HEK293 (cell line): ENCODE results near the gene PCBP4.

Experiments
- CTCF ChIA-PET: fragments of 350-600 bp; formaldehyde crosslinking; extraction: SDS; loops from one replicate; lab custom pipeline; 2021; ENCODE audit warnings: antibody characterized with exemption; lab: Yijun Ruan, JAX
- POLR2A ChIA-PET: fragments of 300-600 bp; formaldehyde crosslinking; extraction: SDS; loops from one replicate; lab custom pipeline; 2020; ENCODE audit warnings: antibody characterized with exemption, inconsistent platforms; lab: Yijun Ruan, JAX
- H3K27ac ChIP-seq: fragments of 200-500 bp; sonication (Bioruptor generic); 2 replicates; pipeline ENCODE4 v1.5.1; 2014; ENCODE audit warnings: low read depth, low read length, control low read depth, inconsistent platforms; ENCODE audit errors: extremely low read depth
- H3K36me3 ChIP-seq, 2 experiments: fragments of 200-500 bp in 1 of 2; sonication (Bioruptor generic) in 1 of 2; 1 replicate in 1 of 2; 2 replicates in 1 of 2; pipeline ENCODE4 v1.5.1; 2014 to 2017; ENCODE audit warnings: inconsistent platforms in 2 of 2, low read length in 2 of 2; ENCODE audit not compliant: control insufficient read depth in 2 of 2, insufficient read depth in 1 of 2
- H3K4me1 ChIP-seq: fragments of 200-500 bp; sonication (Bioruptor generic); 2 replicates; pipeline ENCODE4 v1.5.1; 2014; ENCODE audit warnings: mild to moderate bottlenecking, low read length, inconsistent platforms; ENCODE audit not compliant: control insufficient read depth, insufficient read depth
- H3K4me3 ChIP-seq: 2 replicates; pipeline ENCODE4 v1.5.1; 2011; ENCODE audit warnings: low read depth, mild to moderate bottlenecking, control low read depth, low read length, moderate library complexity
- H3K9me3 ChIP-seq: fragments of 200-500 bp; sonication (Bioruptor generic); 2 replicates; pipeline ENCODE4 v1.5.1; 2014; ENCODE audit warnings: low read depth, low read length, inconsistent platforms; ENCODE audit not compliant: control insufficient read depth, insufficient read depth
- GLI2 ChIP-seq: fragments of 450-650 bp; formaldehyde crosslinking; IDR thresholded peaks from 2 replicates; pipeline ENCODE4; 2017; ENCODE audit warnings: missing biosample characterization, missing genetic modification characterization, low read depth, borderline replicate concordance
- GLIS1 ChIP-seq: fragments of 450-650 bp; formaldehyde crosslinking; IDR thresholded peaks from 2 replicates; pipeline ENCODE4 v1.5.1; 2016; ENCODE audit warnings: missing biosample characterization, missing genetic modification characterization
- OSR2 ChIP-seq: fragments of 450-650 bp; formaldehyde crosslinking; IDR thresholded peaks from 2 replicates; pipeline ENCODE4 v1.5.1; 2016; ENCODE audit warnings: missing biosample characterization, missing genetic modification characterization
- PRDM1 ChIP-seq: fragments of 450-650 bp; formaldehyde crosslinking; IDR thresholded peaks from 2 replicates; pipeline ENCODE4; 2016; ENCODE audit warnings: missing biosample characterization, missing genetic modification characterization
- SP7 ChIP-seq: fragments of 450-650 bp; formaldehyde crosslinking; IDR thresholded peaks from 2 replicates; pipeline ENCODE4 v1.5.1; 2016; ENCODE audit warnings: missing biosample characterization, missing genetic modification characterization
- TCF7L2 ChIP-seq: IDR thresholded peaks from 2 replicates; pipeline ENCODE4 v1.6.1; 2011; ENCODE audit warnings: low read depth, mild to moderate bottlenecking, inconsistent platforms, low read length, moderate library complexity, borderline replicate concordance
- ZIC2 ChIP-seq: fragments of 450-650 bp; formaldehyde crosslinking; IDR thresholded peaks from 2 replicates; pipeline ENCODE4 v1.5.1; 2016; ENCODE audit warnings: missing biosample characterization, missing genetic modification characterization
- ZNF112 ChIP-seq: fragments of 450-650 bp; formaldehyde crosslinking; IDR thresholded peaks from 2 replicates; pipeline ENCODE4 v1.5.0; 2017; ENCODE audit warnings: missing biosample characterization, missing genetic modification characterization
- ZNF138 ChIP-seq: fragments of 450-650 bp; formaldehyde crosslinking; IDR thresholded peaks from 2 replicates; pipeline ENCODE4 v1.5.1; 2016; ENCODE audit warnings: missing biosample characterization, missing genetic modification characterization, borderline replicate concordance
- ZNF169 ChIP-seq: fragments of 450-650 bp; formaldehyde crosslinking; IDR thresholded peaks from 2 replicates; pipeline ENCODE4 v1.5.1; 2016; ENCODE audit warnings: missing biosample characterization, missing genetic modification characterization
- ZNF239 ChIP-seq: fragments of 450-650 bp; formaldehyde crosslinking; IDR thresholded peaks from 2 replicates; pipeline ENCODE4 v1.5.1; 2016; ENCODE audit warnings: missing biosample characterization, missing genetic modification characterization
- ZNF266 ChIP-seq: fragments of 450-650 bp; formaldehyde crosslinking; IDR thresholded peaks from 2 replicates; pipeline ENCODE4 v1.5.1; 2016; ENCODE audit warnings: missing biosample characterization, missing genetic modification characterization, low read depth
- ZNF391 ChIP-seq: fragments of 450-650 bp; formaldehyde crosslinking; IDR thresholded peaks from 2 replicates; pipeline ENCODE4 v1.5.1; 2016; ENCODE audit warnings: low read depth, missing biosample characterization, missing genetic modification characterization, borderline replicate concordance
- ZNF621 ChIP-seq: fragments of 450-650 bp; formaldehyde crosslinking; IDR thresholded peaks from 2 replicates; pipeline ENCODE4 v1.5.1; 2017; ENCODE audit warnings: missing biosample characterization, missing genetic modification characterization
- ZNF701 ChIP-seq: fragments of 450-650 bp; formaldehyde crosslinking; IDR thresholded peaks from 2 replicates; pipeline ENCODE4 v1.5.1; 2016; ENCODE audit warnings: missing biosample characterization, missing genetic modification characterization
- TF ChIP-seq, protein P1 (sequence below): fragments of 450-650 bp; formaldehyde crosslinking; IDR thresholded peaks from 2 replicates; pipeline ENCODE4 v1.5.1; 2016; ENCODE audit warnings: missing biosample characterization, missing genetic modification characterization
- TF ChIP-seq, protein P2 (sequence below): fragments of 450-650 bp; formaldehyde crosslinking; IDR thresholded peaks from 2 replicates; pipeline ENCODE4 v1.5.1; 2017; ENCODE audit warnings: missing biosample characterization, missing genetic modification characterization
- TF ChIP-seq, protein P3 (sequence below): fragments of 450-650 bp; formaldehyde crosslinking; IDR thresholded peaks from 2 replicates; pipeline ENCODE4 v1.5.1; 2016; ENCODE audit warnings: missing biosample characterization, missing genetic modification characterization
- TF ChIP-seq, protein P4 (sequence below): fragments of 450-650 bp; formaldehyde crosslinking; IDR thresholded peaks from 2 replicates; pipeline ENCODE4 v1.5.1; 2016; ENCODE audit warnings: missing biosample characterization, missing genetic modification characterization
- TF ChIP-seq, protein P5 (sequence below): fragments of 450-650 bp; formaldehyde crosslinking; IDR thresholded peaks from 2 replicates; pipeline ENCODE4 v1.5.1; 2016; ENCODE audit warnings: missing biosample characterization, missing genetic modification characterization
- TF ChIP-seq, protein P6 (sequence below): fragments of 450-650 bp; formaldehyde crosslinking; IDR thresholded peaks from 2 replicates; pipeline ENCODE4 v1.5.1; 2016; ENCODE audit warnings: missing biosample characterization, missing genetic modification characterization
- TF ChIP-seq, protein P7 (sequence below): fragments of 450-650 bp; IDR thresholded peaks from 2 replicates; pipeline ENCODE4 v1.5.1; 2018; ENCODE audit warnings: missing biosample characterization, missing genetic modification characterization

The PCBP4 gene

DNA sequence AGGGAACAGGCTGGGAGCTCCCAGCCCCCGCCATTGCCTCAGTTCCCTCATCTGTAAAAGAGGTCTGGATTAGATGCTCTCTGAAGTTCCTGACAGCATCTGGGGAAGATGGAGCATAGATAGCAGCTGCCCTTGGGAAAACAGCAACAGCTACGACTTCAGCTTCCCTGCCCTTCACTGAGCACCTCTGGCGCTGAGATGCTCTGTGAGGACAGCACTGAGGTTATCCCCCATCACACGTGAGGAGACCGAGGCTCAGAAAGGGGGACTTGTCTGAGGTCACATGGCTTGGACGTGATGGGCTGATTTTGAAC, 39.5 kb upstream of the PCBP4 start (continued):
- no peak for TF ChIP-seq ZNF112 (tag by site-specific recombination)
- TF ChIP-seq, protein P1, sequence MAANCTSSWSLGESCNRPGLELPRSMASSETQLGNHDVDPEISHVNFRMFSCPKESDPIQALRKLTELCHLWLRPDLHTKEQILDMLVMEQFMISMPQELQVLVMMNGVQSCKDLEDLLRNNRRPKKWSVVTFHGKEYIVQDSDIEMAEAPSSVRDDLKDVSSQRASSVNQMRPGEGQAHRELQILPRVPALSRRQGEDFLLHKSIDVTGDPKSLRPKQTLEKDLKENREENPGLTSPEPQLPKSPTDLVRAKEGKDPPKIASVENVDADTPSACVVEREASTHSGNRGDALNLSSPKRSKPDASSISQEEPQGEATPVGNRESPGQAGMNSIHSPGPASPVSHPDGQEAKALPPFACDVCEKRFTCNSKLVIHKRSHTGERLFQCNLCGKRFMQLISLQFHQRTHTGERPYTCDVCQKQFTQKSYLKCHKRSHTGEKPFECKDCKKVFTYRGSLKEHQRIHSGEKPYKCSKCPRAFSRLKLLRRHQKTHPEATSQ: no peak

DNA sequence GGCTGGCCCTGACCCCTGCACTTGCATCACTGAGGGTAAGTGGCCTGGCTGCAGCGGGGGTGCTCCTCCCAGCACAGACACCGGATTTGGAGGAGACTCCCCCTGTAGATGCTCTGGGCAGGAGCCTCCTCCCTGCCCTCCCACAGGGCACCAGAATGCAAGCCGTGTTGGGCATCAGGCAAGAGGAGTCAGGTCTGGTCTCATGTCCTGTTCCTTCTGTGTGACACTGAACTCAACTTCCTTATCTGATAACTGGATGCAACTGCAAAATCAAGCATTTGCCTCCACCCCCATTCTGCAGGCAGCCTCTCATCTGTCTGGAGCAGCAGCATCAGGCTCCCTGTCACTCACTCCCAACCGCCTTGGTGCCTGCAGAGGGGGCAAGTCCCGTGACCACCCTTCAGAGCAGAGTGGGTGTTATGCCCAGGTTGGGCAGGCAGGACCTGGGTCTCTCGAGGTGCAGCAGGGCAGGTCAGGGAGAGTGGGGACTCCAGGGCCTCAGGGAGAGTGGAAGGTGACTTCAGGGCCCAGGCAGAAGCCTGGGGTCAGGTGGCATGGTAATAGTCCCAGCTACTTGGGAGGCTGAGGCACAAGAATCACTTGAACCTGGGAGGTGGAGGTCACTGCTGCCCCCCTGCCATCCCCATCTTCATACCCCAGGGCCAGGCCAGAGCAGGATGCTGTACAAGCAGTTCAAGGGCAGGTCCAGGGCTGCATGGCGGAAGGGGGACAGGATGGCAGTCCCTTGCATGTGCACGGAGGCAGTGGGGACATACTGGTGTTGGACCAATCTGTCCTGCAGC, 39.0 kb upstream of the PCBP4 start:
- Histone ChIP-seq H3K36me3 (no peaks in the 10 kb centered on the region), H3K9me3 (no peaks in the 10 kb centered on the region), H3K4me1 (no peaks in the 10 kb centered on the region), H3K4me3 (peak overlapping the region; percentile 4; the same call in 1 of the 2 replicates), H3K27ac (no peak overlapping the region)
- CTCF ChIA-PET: interaction anchor here (0.7 to 5.8 kb wide), 7 partner anchors 10 to 122 kb away, joined by 3 to 62 read pairs (median 3); partner anchors contain the start of genes PARP3 and RPL29
- TF ChIP-seq, protein P2, sequence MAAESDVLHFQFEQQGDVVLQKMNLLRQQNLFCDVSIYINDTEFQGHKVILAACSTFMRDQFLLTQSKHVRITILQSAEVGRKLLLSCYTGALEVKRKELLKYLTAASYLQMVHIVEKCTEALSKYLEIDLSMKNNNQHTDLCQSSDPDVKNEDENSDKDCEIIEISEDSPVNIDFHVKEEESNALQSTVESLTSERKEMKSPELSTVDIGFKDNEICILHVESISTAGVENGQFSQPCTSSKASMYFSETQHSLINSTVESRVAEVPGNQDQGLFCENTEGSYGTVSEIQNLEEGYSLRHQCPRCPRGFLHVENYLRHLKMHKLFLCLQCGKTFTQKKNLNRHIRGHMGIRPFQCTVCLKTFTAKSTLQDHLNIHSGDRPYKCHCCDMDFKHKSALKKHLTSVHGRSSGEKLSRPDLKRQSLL: no peak
- TF ChIP-seq TCF7L2 (no peak), ZNF169 (tag by site-specific recombination) (no peak), ZNF266 (tag by site-specific recombination) (no peak), ZNF621 (tag by site-specific recombination) (no peak), ZNF701 (tag by site-specific recombination) (peak; percentile 88; the same call in 1 of the 2 replicates), ZIC2 (peak; percentile 22; the same call in 1 of the 2 replicates), ZNF138 (tag by site-specific recombination) (no peak), PRDM1 (tag by site-specific recombination) (no peak)
- POLR2A ChIA-PET: interaction anchor here (0.7 to 1.0 kb wide), 3 partner anchors 11 to 271 kb away, joined by 3 to 4 read pairs (median 4); partner anchors contain the start of genes DUSP7 and RPL29

DNA sequence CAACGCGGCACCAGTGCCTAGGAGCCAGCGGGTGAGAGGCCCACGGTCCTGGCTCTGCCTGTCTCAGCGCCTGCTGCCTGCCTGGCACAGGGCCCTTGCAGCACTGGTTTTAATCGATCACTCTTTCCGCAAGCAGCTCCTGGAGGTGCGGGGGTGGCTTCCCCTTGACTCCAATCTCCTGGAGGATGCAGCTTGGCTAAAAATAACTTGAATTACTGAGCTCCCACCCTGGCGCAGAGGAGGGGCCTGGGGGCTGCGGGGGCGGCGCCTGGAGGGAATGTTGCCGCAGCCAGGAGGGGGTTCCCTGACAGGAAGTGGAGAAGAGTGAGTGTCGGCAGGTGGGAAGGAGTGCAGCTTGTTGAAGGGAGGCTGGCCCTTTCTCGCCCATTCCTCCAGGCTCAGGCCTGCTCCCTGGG, 38.3 kb upstream of the PCBP4 start:
- no peaks in the 10 kb centered on the region for H3K4me1 ChIP-seq
- no peak overlapping the region for H3K27ac ChIP-seq
- peak overlapping the region; percentile 4; the same call in 1 of the 2 replicates for H3K4me3 ChIP-seq
- no peaks in the 10 kb centered on the region for H3K9me3 ChIP-seq
- ChIA-PET CTCF (interaction anchor here (0.6 to 5.8 kb wide), 8 partner anchors 10 to 895 kb away, joined by 3 to 62 read pairs (median 3); partner anchors contain the start of genes PARP3 and RPL29), POLR2A (interaction anchor here (0.6 to 1.0 kb wide), 5 partner anchors 10 to 272 kb away, joined by 3 to 7 read pairs (median 4); partner anchors contain the start of genes DUSP7 and RPL29)
- no peaks in the 10 kb centered on the region for H3K36me3 ChIP-seq
- TF ChIP-seq, protein P3, sequence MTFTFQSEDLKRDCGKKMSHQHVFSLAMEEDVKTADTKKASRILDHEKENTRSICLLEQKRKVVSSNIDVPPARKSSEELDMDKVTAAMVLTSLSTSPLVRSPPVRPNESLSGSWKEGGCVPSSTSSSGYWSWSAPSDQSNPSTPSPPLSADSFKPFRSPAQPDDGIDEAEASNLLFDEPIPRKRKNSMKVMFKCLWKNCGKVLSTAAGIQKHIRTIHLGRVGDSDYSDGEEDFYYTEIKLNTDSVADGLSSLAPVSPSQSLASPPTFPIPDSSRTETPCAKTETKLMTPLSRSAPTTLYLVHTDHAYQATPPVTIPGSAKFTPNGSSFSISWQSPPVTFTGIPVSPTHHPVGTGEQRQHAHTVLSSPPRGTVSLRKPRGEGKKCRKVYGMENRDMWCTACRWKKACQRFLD (tag by site-specific recombination): no peak
- TF ChIP-seq, protein P4, sequence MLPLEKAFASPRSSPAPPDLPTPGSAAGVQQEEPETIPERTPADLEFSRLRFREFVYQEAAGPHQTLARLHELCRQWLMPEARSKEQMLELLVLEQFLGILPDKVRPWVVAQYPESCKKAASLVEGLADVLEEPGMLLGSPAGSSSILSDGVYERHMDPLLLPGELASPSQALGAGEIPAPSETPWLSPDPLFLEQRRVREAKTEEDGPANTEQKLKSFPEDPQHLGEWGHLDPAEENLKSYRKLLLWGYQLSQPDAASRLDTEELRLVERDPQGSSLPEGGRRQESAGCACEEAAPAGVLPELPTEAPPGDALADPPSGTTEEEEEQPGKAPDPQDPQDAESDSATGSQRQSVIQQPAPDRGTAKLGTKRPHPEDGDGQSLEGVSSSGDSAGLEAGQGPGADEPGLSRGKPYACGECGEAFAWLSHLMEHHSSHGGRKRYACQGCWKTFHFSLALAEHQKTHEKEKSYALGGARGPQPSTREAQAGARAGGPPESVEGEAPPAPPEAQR: no peak
- TF ChIP-seq GLIS1 (tag by site-specific recombination) (peak; percentile 17; the same call in 1 of the 2 replicates), GLI2 (tag by site-specific recombination) (no peak), ZNF391 (tag by site-specific recombination) (no peak), OSR2 (tag by site-specific recombination) (0 out of 2 replicates have a peak, but pooled peaks have one; percentile 26), ZNF239 (tag by site-specific recombination) (no peak), SP7 (tag by site-specific recombination) (0 out of 2 replicates have a peak, but pooled peaks have one; percentile 24)
- TF ChIP-seq, protein P5, sequence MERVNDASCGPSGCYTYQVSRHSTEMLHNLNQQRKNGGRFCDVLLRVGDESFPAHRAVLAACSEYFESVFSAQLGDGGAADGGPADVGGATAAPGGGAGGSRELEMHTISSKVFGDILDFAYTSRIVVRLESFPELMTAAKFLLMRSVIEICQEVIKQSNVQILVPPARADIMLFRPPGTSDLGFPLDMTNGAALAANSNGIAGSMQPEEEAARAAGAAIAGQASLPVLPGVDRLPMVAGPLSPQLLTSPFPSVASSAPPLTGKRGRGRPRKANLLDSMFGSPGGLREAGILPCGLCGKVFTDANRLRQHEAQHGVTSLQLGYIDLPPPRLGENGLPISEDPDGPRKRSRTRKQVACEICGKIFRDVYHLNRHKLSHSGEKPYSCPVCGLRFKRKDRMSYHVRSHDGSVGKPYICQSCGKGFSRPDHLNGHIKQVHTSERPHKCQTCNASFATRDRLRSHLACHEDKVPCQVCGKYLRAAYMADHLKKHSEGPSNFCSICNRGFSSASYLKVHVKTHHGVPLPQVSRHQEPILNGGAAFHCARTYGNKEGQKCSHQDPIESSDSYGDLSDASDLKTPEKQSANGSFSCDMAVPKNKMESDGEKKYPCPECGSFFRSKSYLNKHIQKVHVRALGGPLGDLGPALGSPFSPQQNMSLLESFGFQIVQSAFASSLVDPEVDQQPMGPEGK: peak; percentile 56
- TF ChIP-seq, protein P6, sequence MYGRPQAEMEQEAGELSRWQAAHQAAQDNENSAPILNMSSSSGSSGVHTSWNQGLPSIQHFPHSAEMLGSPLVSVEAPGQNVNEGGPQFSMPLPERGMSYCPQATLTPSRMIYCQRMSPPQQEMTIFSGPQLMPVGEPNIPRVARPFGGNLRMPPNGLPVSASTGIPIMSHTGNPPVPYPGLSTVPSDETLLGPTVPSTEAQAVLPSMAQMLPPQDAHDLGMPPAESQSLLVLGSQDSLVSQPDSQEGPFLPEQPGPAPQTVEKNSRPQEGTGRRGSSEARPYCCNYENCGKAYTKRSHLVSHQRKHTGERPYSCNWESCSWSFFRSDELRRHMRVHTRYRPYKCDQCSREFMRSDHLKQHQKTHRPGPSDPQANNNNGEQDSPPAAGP (tag by site-specific recombination): 0 out of 2 replicates have a peak, but pooled peaks have one; percentile 52
- TF ChIP-seq, protein P7, sequence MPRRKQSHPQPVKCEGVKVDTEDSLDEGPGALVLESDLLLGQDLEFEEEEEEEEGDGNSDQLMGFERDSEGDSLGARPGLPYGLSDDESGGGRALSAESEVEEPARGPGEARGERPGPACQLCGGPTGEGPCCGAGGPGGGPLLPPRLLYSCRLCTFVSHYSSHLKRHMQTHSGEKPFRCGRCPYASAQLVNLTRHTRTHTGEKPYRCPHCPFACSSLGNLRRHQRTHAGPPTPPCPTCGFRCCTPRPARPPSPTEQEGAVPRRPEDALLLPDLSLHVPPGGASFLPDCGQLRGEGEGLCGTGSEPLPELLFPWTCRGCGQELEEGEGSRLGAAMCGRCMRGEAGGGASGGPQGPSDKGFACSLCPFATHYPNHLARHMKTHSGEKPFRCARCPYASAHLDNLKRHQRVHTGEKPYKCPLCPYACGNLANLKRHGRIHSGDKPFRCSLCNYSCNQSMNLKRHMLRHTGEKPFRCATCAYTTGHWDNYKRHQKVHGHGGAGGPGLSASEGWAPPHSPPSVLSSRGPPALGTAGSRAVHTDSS (tag by site-specific recombination): no peak
